ENCODE results near the gene LBP.
"Not testable (repeated sequence)": the region's sequence is repeated elsewhere in the genome, so short reads cannot be mapped to it uniquely, and the experiment has no call there.

Gene LBP

GRCh38 chr20:38386004-38386403 lies 39.7 kb downstream of the LBP start:
- no peak for DNase-seq (ENCODE audit: low spot score)
- in situ Hi-C loops (cut with MboI; ENCODE audit: low sequenced_read_pairs, unreplicated experiment): no loop called here
- no peak for TF ChIP-seq CTCF (IDR thresholded peaks at IDR 0.05; ENCODE audit: borderline replicate concordance, control extremely low read depth, extremely low read depth, insufficient read depth, missing control alignments)

GRCh38 chr20:38386851-38387250 lies 40.6 kb downstream of the LBP start:
- in situ Hi-C loops (cut with MboI; ENCODE audit: low sequenced_read_pairs, unreplicated experiment): no loop called here
- DNase-seq (ENCODE audit: low spot score): no peak
- TF ChIP-seq CTCF (IDR thresholded peaks at IDR 0.05; ENCODE audit: borderline replicate concordance, control extremely low read depth, extremely low read depth, insufficient read depth, missing control alignments): no peak

- in situ Hi-C loops (cut with MboI; ENCODE audit: low sequenced_read_pairs, unreplicated experiment): no loop called here
- no peak for DNase-seq (ENCODE audit: low spot score)
- no peak for TF ChIP-seq CTCF (IDR thresholded peaks at IDR 0.05; ENCODE audit: borderline replicate concordance, control extremely low read depth, extremely low read depth, insufficient read depth, missing control alignments)
Measured at GRCh38 chr20:38387953-38388352, 41.7 kb downstream of the LBP start.

GRCh38 chr20:38392356-38392755 lies 46.1 kb downstream of the LBP start:
- in situ Hi-C loops (cut with MboI; ENCODE audit: low sequenced_read_pairs, unreplicated experiment): no loop called here
- no peak for TF ChIP-seq CTCF (IDR thresholded peaks at IDR 0.05; ENCODE audit: borderline replicate concordance, control extremely low read depth, extremely low read depth, insufficient read depth, missing control alignments)
- DNase-seq (ENCODE audit: low spot score): no peak

GRCh38 chr20:38393259-38393658 lies 47.0 kb downstream of the LBP start:
- no peak for TF ChIP-seq CTCF (IDR thresholded peaks at IDR 0.05; ENCODE audit: borderline replicate concordance, control extremely low read depth, extremely low read depth, insufficient read depth, missing control alignments)
- DNase-seq (ENCODE audit: low spot score): no peak
- in situ Hi-C loops (cut with MboI; ENCODE audit: low sequenced_read_pairs, unreplicated experiment): no loop called here

- TF ChIP-seq CTCF (IDR thresholded peaks at IDR 0.05; ENCODE audit: borderline replicate concordance, control extremely low read depth, extremely low read depth, insufficient read depth, missing control alignments): no peak
- in situ Hi-C loops (cut with MboI; ENCODE audit: low sequenced_read_pairs, unreplicated experiment): no loop called here
- DNase-seq (ENCODE audit: low spot score): no peak
Measured at GRCh38 chr20:38395165-38395564, 48.9 kb downstream of the LBP start.

GRCh38 chr20:38395751-38396395 lies 49.6 kb downstream of the LBP start:
- DNase-seq (ENCODE audit: low spot score); in situ Hi-C loops (cut with MboI; ENCODE audit: low sequenced_read_pairs, unreplicated experiment): not testable (repeated sequence)

All from GM13976 (cell line).